ENCODE measurements around the gene PDE4A.
"Not testable (repeated sequence)": the region's sequence is repeated elsewhere in the genome, so short reads cannot be mapped to it uniquely, and the experiment has no call there.

DNA sequence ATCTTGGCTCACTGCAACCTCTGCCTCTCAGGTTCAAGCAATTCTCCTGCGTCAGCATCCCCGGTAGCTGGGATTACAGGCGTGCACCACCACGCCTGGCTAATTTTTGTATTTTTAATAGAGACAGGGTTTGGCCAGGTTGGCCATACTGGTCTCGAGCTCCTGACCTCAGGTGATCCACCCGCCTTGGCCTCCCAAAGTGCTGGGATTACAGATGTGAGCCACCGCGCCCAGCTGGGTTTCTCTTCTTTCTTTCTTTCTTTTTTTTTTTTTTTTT, 37.2 kb upstream of the PDE4A start:
- TF ChIP-seq, protein P1, sequence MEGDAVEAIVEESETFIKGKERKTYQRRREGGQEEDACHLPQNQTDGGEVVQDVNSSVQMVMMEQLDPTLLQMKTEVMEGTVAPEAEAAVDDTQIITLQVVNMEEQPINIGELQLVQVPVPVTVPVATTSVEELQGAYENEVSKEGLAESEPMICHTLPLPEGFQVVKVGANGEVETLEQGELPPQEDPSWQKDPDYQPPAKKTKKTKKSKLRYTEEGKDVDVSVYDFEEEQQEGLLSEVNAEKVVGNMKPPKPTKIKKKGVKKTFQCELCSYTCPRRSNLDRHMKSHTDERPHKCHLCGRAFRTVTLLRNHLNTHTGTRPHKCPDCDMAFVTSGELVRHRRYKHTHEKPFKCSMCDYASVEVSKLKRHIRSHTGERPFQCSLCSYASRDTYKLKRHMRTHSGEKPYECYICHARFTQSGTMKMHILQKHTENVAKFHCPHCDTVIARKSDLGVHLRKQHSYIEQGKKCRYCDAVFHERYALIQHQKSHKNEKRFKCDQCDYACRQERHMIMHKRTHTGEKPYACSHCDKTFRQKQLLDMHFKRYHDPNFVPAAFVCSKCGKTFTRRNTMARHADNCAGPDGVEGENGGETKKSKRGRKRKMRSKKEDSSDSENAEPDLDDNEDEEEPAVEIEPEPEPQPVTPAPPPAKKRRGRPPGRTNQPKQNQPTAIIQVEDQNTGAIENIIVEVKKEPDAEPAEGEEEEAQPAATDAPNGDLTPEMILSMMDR (IDR thresholded peaks at IDR 0.05 in 2 of 3, conservative IDR thresholded peaks at IDR 0.05 in 1 of 3; ENCODE audit: control insufficient read depth in 2 of 3, extremely low read depth in 1 of 3, insufficient read depth in 1 of 3, low read depth in 3 of 3, low read length in 3 of 3) = not testable (repeated sequence)
- TF ChIP-seq GATAD2B (conservative IDR thresholded peaks at IDR 0.05; ENCODE audit: low read depth); POLR2A (IDR thresholded peaks at IDR 0.05; ENCODE audit: low read depth, low read length); ZNF274 (IDR thresholded peaks at IDR 0.05; ENCODE audit: insufficient read depth, insufficient read length); YBX1 (IDR thresholded peaks at IDR 0.05); POLR2AphosphoS5 (IDR thresholded peaks at IDR 0.05; ENCODE audit: low read length); KLF5 (IDR thresholded peaks at IDR 0.05; ENCODE audit: partially characterized antibody); KDM1A (IDR thresholded peaks at IDR 0.05; ENCODE audit: borderline replicate concordance); TARDBP (IDR thresholded peaks at IDR 0.05; ENCODE audit: borderline replicate concordance); CBFB (IDR thresholded peaks at IDR 0.05; ENCODE audit: low read depth); SP1 (IDR thresholded peaks at IDR 0.05; ENCODE audit: low read depth, low read length): not testable (repeated sequence)

All from GM12878 (cell line).